Measurements from ENCODE around the gene LRRC8C.

The LRRC8C gene

GRCh38 chr1:89708751-89709375 lies 75.9 kb downstream of the LRRC8C start:
- DNase-seq, result no peak

DNA sequence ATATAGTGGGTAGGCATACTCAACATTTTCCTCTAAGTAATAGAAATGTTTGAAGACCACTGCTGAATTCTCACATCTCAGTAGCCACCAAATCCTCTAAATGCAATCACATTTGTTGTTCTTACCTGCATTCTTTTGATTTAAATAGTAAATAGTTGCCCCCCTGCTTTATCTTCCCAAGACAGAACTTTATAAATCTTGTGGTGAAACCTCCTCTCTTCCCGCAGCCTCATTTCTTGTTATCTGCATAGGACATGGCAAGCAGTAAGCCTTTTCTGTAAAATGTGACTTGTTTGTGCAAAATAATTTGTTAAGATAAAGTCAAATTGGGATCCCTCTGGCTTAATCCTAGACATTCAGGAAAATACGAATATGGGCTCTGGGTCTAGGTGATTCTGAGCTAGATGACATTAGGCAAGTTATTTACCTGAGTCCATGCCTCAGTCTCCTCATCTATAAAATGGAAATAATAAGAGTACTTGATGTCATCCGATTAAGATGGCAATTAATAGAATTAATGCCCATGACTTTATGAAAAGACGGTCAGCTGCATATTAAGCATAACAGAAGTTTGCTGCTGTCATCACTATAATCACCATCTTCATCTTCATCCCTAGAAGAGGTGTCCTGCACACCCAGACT lies 77.7 kb downstream of the LRRC8C start:
- no peak for DNase-seq

GRCh38 chr1:89711140-89711778 lies 78.3 kb downstream of the LRRC8C start:
- no peak for DNase-seq

- DNase-seq, result no peak
Measured at GRCh38 chr1:89712420-89712819, 79.5 kb downstream of the LRRC8C start.

DNA sequence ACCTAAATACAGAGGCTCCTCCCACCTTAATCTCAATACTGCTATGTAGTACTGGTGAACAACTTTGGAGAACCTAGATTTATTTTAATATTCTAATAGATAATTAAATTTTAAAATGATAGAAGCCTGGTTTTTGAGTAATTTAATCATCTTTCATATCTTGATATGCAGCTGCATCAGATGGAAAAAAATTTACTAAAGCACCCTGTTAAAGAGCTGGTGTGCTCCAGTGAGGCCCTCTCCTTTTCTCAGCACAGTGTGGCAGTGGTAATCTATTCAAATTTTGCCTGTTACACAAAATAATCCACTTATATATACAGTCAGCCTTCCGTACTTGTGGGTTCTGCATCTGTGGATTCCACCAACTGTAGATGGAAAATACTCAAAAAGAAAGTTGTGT lies 82.8 kb downstream of the LRRC8C start:
- DNase-seq, result no peak

- DNase-seq, result no peak
Measured at GRCh38 chr1:89719502-89720306, 86.8 kb downstream of the LRRC8C start.

- DNase-seq, result no peak
Measured at GRCh38 chr1:89720839-89721238, 87.9 kb downstream of the LRRC8C start.

DNA sequence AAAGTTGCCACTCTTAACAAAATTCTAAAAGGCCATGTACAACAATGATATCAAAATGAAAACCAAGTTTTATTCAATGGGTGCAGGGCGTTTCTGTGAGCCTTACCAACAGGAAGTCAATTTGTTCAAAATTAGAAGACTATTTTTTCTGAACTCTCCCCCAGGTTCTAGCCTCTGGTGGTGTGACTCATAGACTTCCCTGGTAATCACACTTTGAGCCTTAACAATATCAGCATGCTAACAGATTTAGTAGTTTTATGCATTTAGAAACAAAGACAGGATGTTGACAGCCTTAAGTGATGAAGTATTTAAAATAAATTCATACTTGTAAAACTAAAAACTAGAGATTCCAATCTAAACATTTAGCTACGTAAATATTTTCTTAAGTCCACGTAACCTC lies 88.4 kb downstream of the LRRC8C start:
- DNase-seq, result no peak

GRCh38 chr1:89723144-89723543 lies 90.2 kb downstream of the LRRC8C start:
- no peak for DNase-seq

- DNase-seq, result no peak
Measured at GRCh38 chr1:89723863-89724262, 90.9 kb downstream of the LRRC8C start.

DNA sequence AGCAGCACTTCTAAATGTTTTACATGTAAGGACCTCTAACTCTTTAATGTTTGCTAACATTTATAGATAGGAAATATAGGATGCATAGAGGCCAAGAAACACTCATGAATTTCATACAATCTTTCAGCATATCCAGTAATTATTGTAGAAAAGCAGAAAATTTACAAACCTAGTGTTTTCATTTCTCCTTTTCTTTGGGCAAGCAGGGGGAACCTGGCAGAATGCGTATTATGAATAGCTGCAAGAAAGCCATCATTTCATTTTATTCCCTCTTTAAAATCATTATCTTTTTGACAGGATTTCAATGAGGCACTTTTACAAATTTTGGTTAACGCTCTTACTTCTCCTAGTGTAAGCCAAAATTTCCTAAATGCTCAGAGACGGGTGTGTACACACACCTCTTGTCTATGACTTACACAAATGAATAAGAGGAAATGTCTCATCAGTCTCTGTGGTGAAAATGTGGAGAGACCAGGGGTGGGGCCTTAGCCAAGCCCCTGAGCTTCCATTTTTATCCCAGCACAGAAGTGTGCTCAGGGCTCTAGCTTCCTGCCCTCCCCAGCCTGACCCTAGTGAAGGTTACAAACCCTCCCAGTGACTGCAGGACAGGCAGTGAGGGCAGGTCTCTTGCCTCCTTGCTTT lies 91.6 kb downstream of the LRRC8C start:
- no peak for DNase-seq

GRCh38 chr1:89725011-89725370 lies 92.1 kb downstream of the LRRC8C start:
- no peak for DNase-seq

GRCh38 chr1:89725631-89726030 lies 92.7 kb downstream of the LRRC8C start:
- DNase-seq, result no peak

- no peak for DNase-seq
Measured at GRCh38 chr1:89727517-89728312, 94.8 kb downstream of the LRRC8C start.

DNA sequence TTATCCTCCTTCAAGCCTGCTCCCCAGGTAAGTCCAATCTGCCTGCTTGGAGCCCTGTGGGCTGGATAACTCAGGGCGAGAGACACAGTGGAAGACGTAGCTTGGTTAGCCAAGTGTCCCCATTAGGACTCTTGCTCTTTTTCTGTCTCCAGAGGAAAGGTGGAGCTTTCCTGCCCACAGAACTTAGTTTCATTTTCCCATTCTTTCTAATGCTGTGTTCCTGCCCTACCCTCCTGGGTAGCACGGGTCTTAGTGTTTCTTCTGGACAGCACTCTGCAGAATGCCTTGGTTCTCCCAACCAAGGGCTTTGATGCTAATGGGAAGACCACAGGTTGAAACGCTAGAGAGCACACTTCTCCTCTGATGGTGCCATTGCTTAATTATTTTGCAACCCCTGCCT lies 95.5 kb downstream of the LRRC8C start:
- DNase-seq, result no peak

DNA sequence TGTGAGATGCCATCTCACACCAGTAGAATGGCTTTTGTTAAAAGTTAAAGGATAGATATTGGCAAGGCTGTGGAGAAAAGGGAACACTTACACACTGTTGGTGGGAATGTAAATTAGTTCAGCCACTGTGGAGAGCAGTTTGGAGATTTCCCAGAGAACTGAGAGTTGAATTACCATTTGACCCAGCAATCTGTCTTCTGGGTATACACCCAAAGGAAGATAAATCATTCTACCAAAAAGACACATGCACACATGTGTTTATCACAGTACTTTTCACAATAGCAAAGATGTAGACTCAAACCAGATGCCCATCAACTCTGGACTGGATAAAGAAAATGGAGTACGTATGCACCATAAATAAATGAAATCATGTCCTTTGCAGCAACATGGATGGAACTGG lies 99.3 kb downstream of the LRRC8C start:
- no peak for DNase-seq

DNA sequence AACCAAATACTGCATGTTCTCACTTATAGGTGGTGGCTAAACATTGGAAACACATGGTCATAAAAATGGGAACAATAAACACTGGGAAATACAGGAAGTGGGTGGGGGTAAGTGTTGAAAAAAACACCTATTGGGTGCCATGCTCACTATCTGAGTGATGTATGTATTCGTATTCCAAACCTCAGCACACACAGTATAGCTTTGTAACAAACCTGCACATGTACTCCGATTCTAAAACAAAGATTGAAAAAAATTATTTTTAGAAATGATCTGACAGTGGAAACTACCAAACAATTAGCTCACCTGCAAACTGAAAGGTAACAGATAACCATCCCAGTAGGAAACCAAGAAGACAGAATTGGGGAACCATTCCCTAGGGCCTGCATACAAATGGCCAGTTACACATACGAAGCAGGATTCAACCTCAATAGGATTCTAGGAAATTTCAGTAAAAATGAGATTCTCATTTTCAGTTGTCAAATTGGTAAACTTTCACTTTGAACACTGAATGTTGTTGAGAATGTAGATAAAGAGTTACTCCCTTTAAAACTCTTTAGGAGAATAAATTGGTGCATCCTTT lies 99.8 kb downstream of the LRRC8C start:
- DNase-seq, result no peak

DNA sequence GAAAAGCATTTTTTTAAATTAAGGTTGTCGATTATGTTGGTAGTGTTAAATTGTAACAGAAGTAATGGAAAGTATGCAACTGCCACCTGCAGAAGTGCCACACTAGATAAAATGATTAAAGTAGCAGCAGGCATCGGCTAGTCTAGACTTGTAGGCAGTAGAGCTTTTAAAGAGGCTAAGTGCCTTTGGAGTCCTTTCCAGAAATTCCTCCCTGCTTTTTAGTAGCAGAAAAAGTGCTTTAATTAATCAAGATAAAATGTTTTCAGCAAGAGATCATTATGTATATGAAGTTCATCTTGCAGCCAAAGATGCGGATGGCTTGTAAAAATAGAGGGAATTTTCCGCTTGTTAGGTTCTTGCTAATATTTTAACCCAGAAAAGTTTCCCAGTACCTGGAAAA lies 100.8 kb downstream of the LRRC8C start:
- DNase-seq, result peak; percentile 14

GRCh38 chr1:89734442-89734841 lies 101.5 kb downstream of the LRRC8C start:
- DNase-seq, result no peak

GRCh38 chr1:89735479-89735878 lies 102.6 kb downstream of the LRRC8C start:
- DNase-seq, result no peak

- DNase-seq, result no peak
Measured at GRCh38 chr1:89736937-89737733, 104.2 kb downstream of the LRRC8C start.

All from NCI-H187 treated with DMSO at 0.1 percent for 48 hours (cell line).